CD4-positive, alpha-beta T cell (primary cell): ENCODE data around the gene SIX3. TPM values are rescaled to one million over a fixed set of nuclear protein-coding genes. Genes with fewer than 3 reads are reported as not detected.

ENCODE experiments used
- ATAC-seq: fragments of 200-7000 bp; cut with Tn5 transposase; one replicate; pipeline ENCODE4 v1.10.0; 2022; ENCODE audit warnings: mild to moderate bottlenecking; ENCODE audit not compliant: poor library complexity
- CTCF ChIA-PET: fragments of 350-600 bp; sonication (Branson Sonifier 250); formaldehyde crosslinking; loops from one replicate; lab custom pipeline; 2021; ENCODE audit warnings: antibody characterized with exemption, inconsistent platforms; lab: Charles Lee
- POLR2A ChIA-PET: fragments of 350-600 bp; sonication (Branson Sonifier 250); formaldehyde crosslinking; loops from one replicate; lab custom pipeline; 2021; ENCODE audit warnings: antibody characterized with exemption, inconsistent platforms; lab: Charles Lee
- DNase-seq, 14 experiments: peaks; one replicate each; pipeline ENCODE4 v3.0.0-alpha.2; 2013 to 2020; ENCODE audit warnings: mixed read lengths in 2 of 14
- H3K27ac ChIP-seq, 2 donors: one replicate each; pipeline versions ENCODE4 v1.5.1 to v1.7.0; 2013; ENCODE audit warnings: low read length in 2 of 2, low read depth in 1 of 2, mild to moderate bottlenecking in 1 of 2
- H3K27me3 ChIP-seq, 2 experiments: 1 replicate in 1 of 2; 2 replicates in 1 of 2; pipeline versions ENCODE4 v1.6.1 to v1.7.0; 2013; ENCODE audit warnings: low read length in 2 of 2, control low read depth in 1 of 2, mild to moderate bottlenecking in 1 of 2, moderate library complexity in 1 of 2; ENCODE audit not compliant: insufficient read depth in 2 of 2, control insufficient read depth in 1 of 2
- H3K36me3 ChIP-seq: one replicate; pipeline ENCODE4 v1.6.1; 2013; ENCODE audit warnings: low read length, control low read depth; ENCODE audit not compliant: insufficient read depth
- H3K4me1 ChIP-seq: one replicate; pipeline ENCODE4 v1.6.1; 2013; ENCODE audit warnings: low read length, control low read depth; ENCODE audit not compliant: insufficient read depth
- H3K4me3 ChIP-seq: one replicate; pipeline ENCODE4 v1.5.1; 2013; ENCODE audit warnings: mild to moderate bottlenecking, low read length, moderate library complexity
- H3K9me3 ChIP-seq, 2 experiments: 1 replicate in 1 of 2; 2 replicates in 1 of 2; pipeline versions ENCODE4 v1.6.1 to v1.7.0; 2013; ENCODE audit warnings: low read length in 2 of 2, mild to moderate bottlenecking in 2 of 2, control low read depth in 1 of 2, moderate library complexity in 1 of 2; ENCODE audit not compliant: control insufficient read depth in 1 of 2, insufficient read depth in 1 of 2
- H3K27ac Mint-ChIP-seq: one replicate; pipeline ENCODE4 v1.8.0; 2020; ENCODE audit warnings: mixed read lengths
- H3K27me3 Mint-ChIP-seq: one replicate; pipeline ENCODE4 v1.8.0; 2021; ENCODE audit warnings: mixed read lengths
- H3K36me3 Mint-ChIP-seq: one replicate; pipeline ENCODE4 v1.8.0; 2021; ENCODE audit warnings: low read depth, mixed read lengths
- H3K4me1 Mint-ChIP-seq: one replicate; pipeline ENCODE4 v1.8.0; 2021; ENCODE audit warnings: low read depth, mixed read lengths
- H3K4me3 Mint-ChIP-seq: one replicate; pipeline ENCODE4 v1.8.0; 2020; ENCODE audit warnings: mild to moderate bottlenecking, mixed read lengths
- H3K9me3 Mint-ChIP-seq: one replicate; pipeline ENCODE4 v1.8.0; 2020; ENCODE audit warnings: mixed read lengths
- CTCF ChIP-seq: fragments of 200-600 bp; IDR thresholded peaks from one replicate; pipeline ENCODE4 v1.8.0; 2022; ENCODE audit warnings: antibody characterized with exemption, mild to moderate bottlenecking
- intact Hi-C, 2 experiments: fragments of 100-400 bp; cut with DNase I in 1 of 2; cut with micrococcal nuclease in 1 of 2; formaldehyde crosslinking; loops; one replicate each; pipeline versions ENCODE4 v1.15.1 to v1.9.0; 2023 to 2025; cut with DNase I, micrococcal nuclease
- total RNA-seq, 174 experiments: library from RNA in 2 of 174; stranded (reverse) in 2 of 174; gene quantifications; one replicate each; pipeline ENCODE4 v1.2.3 and lab custom pipeline; 2021 to 2026

The SIX3 gene
- total RNA-seq, 2 experiments from 2014 or later = not detected

GRCh38 chr2:44897406-44897805 is 44.1 kb upstream of the SIX3 start:
- Mint-ChIP-seq H3K27me3 (peaks cover 48% of the 10 kb centered on the region), H3K36me3 (no peaks in the 10 kb centered on the region), H3K9me3 (no peaks in the 10 kb centered on the region), H3K27ac (no peak overlapping the region), H3K4me3 (no peak overlapping the region), H3K4me1 (no peaks in the 10 kb centered on the region)
- ChIA-PET POLR2A (no interaction called here), CTCF (no interaction called here)
- Histone ChIP-seq H3K27me3 (peaks cover 0 to 5% of the 10 kb centered on the region in 2 experiments), H3K27ac (no peak overlapping the region), H3K4me3 (no peak overlapping the region), H3K4me1 (no peaks in the 10 kb centered on the region), H3K36me3 (no peaks in the 10 kb centered on the region), H3K9me3 (no peaks in the 10 kb centered on the region)
- DNase-seq = no peak
- no peak for TF ChIP-seq CTCF
- intact Hi-C loops = no loop called here
- no peak for ATAC-seq

GRCh38 chr2:44902217-44903137 is 39.0 kb upstream of the SIX3 start:
- Mint-ChIP-seq H3K9me3 (no peaks in the 10 kb centered on the region), H3K27ac (no peak overlapping the region), H3K4me3 (no peak overlapping the region), H3K27me3 (peaks cover 50% of the 10 kb centered on the region), H3K4me1 (no peaks in the 10 kb centered on the region), H3K36me3 (no peaks in the 10 kb centered on the region)
- POLR2A ChIA-PET = no interaction called here
- ATAC-seq (no peak), DNase-seq (no peak)
- Histone ChIP-seq H3K4me3 (no peak overlapping the region), H3K9me3 (peaks cover 0 to 8% of the 10 kb centered on the region in 2 experiments), H3K36me3 (no peaks in the 10 kb centered on the region), H3K27ac (no peak overlapping the region), H3K4me1 (no peaks in the 10 kb centered on the region), H3K27me3 (peaks cover 7 to 12% of the 10 kb centered on the region in 2 experiments)
- intact Hi-C loops = no loop called here
- CTCF ChIA-PET = no interaction called here
- TF ChIP-seq CTCF = no peak

GRCh38 chr2:44904578-44904977 is 36.9 kb upstream of the SIX3 start:
- Histone ChIP-seq H3K27ac (no peak overlapping the region), H3K9me3 (peaks cover 0 to 13% of the 10 kb centered on the region in 2 experiments), H3K27me3 (peaks cover 7 to 12% of the 10 kb centered on the region in 2 experiments), H3K4me1 (no peaks in the 10 kb centered on the region), H3K4me3 (no peak overlapping the region), H3K36me3 (no peaks in the 10 kb centered on the region)
- DNase-seq = no peak
- ChIA-PET CTCF (no interaction called here), POLR2A (no interaction called here)
- Mint-ChIP-seq H3K36me3 (no peaks in the 10 kb centered on the region), H3K9me3 (no peaks in the 10 kb centered on the region), H3K4me3 (no peak overlapping the region), H3K27me3 (peaks cover 51% of the 10 kb centered on the region), H3K4me1 (no peaks in the 10 kb centered on the region), H3K27ac (no peak overlapping the region)
- no peak for ATAC-seq
- intact Hi-C loops = no loop called here
- TF ChIP-seq CTCF = no peak
